ENCODE data around the gene IFTAP. TPM values are rescaled to one million over a fixed set of nuclear protein-coding genes. Genes with fewer than 3 reads are reported as not detected.

The IFTAP gene
- total RNA-seq, 1 experiment from 2014 or later = 19.9 TPM

DNA sequence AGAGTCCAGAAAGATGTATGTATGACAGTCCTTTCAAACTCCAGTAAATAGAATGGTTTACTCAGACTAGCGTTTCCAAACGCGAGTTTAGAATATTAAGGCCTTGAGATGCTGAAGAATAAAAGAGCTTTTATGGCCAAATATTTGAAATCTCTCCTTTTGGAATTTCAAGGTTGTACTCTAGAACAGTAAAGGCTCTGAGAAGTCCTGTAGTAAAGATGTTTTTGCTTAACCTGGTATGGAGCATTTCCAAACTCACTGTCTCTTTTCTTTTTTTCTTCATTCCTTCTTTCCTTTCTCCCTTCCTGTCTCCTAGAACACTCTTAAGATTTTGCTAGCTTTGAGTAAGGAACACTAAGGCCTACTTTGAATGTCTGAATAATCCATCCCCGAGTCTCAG is 95.1 kb downstream of the IFTAP start:
- Histone ChIP-seq H3K23me2 (ENCODE audit: insufficient read length, low read depth, low read length, poor library complexity, severe bottlenecking) (no peaks in the 10 kb centered on the region), H3K79me2 (ENCODE audit: insufficient read depth, low read length) (no peaks in the 10 kb centered on the region), H2BK12ac (ENCODE audit: insufficient read length, low read depth, low read length) (no peak overlapping the region), H3T11ph (ENCODE audit: low read length) (no peak overlapping the region), H3K9ac (ENCODE audit: extremely low read depth, insufficient read length, low read length) (no peak overlapping the region), H2BK15ac (ENCODE audit: low read depth, low read length) (no peak overlapping the region), H4K20me1 (ENCODE audit: control insufficient read depth, insufficient read depth, insufficient read length) (no peaks in the 10 kb centered on the region), H2AK5ac (ENCODE audit: insufficient read length, low read length) (no peak overlapping the region), H3K23ac (ENCODE audit: insufficient read length, low read depth, low read length) (no peak overlapping the region), H3K4me1 (ENCODE audit: insufficient read depth, low read length) (no peaks in the 10 kb centered on the region), H2AFZ (ENCODE audit: low read length) (no peak overlapping the region), H4K8ac (replicated peaks; ENCODE audit: insufficient read length, low read depth, low read length) (no peak overlapping the region), H3K4ac (ENCODE audit: low read depth, low read length) (no peak overlapping the region), H2BK20ac (ENCODE audit: low read depth, low read length, poor library complexity, severe bottlenecking) (no peak overlapping the region), H2BK5ac (ENCODE audit: insufficient read length, low read length) (no peak overlapping the region), H3K56ac (ENCODE audit: insufficient read length, low read depth, low read length) (no peak overlapping the region), H2BK120ac (ENCODE audit: low read depth, low read length, poor library complexity, severe bottlenecking) (no peak overlapping the region), H3K18ac (ENCODE audit: insufficient read length, low read depth, low read length) (no peak overlapping the region), H4K91ac (ENCODE audit: insufficient read length, low read depth, low read length) (no peak overlapping the region), H3K27me3 (ENCODE audit: insufficient read depth, low read length) (no peaks in the 10 kb centered on the region), H3K79me1 (ENCODE audit: insufficient read depth, low read depth, low read length, poor library complexity, severe bottlenecking) (no peaks in the 10 kb centered on the region), H3K9me3 (ENCODE audit: control insufficient read depth, low read depth, low read length) (no peaks in the 10 kb centered on the region), H3K14ac (ENCODE audit: insufficient read depth, low read length) (no peak overlapping the region), H3K4me2 (ENCODE audit: insufficient read depth, insufficient read length, low read length) (no peak overlapping the region), H3K27ac (ENCODE audit: insufficient read length, low read depth, low read length) (no peak overlapping the region), H4K5ac (ENCODE audit: insufficient read length, low read depth, low read length) (no peak overlapping the region)
- H3K27ac Mint-ChIP-seq = no peak overlapping the region
- DNase-seq = no peak
- TF ChIP-seq, protein P1, sequence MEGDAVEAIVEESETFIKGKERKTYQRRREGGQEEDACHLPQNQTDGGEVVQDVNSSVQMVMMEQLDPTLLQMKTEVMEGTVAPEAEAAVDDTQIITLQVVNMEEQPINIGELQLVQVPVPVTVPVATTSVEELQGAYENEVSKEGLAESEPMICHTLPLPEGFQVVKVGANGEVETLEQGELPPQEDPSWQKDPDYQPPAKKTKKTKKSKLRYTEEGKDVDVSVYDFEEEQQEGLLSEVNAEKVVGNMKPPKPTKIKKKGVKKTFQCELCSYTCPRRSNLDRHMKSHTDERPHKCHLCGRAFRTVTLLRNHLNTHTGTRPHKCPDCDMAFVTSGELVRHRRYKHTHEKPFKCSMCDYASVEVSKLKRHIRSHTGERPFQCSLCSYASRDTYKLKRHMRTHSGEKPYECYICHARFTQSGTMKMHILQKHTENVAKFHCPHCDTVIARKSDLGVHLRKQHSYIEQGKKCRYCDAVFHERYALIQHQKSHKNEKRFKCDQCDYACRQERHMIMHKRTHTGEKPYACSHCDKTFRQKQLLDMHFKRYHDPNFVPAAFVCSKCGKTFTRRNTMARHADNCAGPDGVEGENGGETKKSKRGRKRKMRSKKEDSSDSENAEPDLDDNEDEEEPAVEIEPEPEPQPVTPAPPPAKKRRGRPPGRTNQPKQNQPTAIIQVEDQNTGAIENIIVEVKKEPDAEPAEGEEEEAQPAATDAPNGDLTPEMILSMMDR (conservative IDR thresholded peaks at IDR 0.05) = no peak
- H3K36me3 Mint-ChIP-seq (ENCODE audit: insufficient read depth in 1 of 3, low read depth in 3 of 3) = no peaks in the 10 kb centered on the region
- WGBS (ENCODE audit: extremely low coverage, insufficient read length, low lambda C conversion rate) = no CpG with 5 or more reads among the region's 4 CpGs
- H3K4me3 Mint-ChIP-seq = no peak overlapping the region
- H3K27me3 Mint-ChIP-seq (ENCODE audit: low read depth) = peaks cover 4% of the 10 kb centered on the region
- H3K9me3 Mint-ChIP-seq = no peaks in the 10 kb centered on the region
- H3K4me1 Mint-ChIP-seq = no peaks in the 10 kb centered on the region

All from H9 (cell line).